Superior temporal gyrus (tissue), 1 donor: ENCODE results near the gene LYL1.

Experiments used
- DNase-seq: peaks from one replicate; pipeline ENCODE4 v3.0.0-alpha.2; 2016; ENCODE audit errors: extremely low spot score

The LYL1 gene

GRCh38 chr19:13129384-13129783 lies 26.7 kb upstream of the LYL1 start:
- DNase-seq, result no peak

DNA sequence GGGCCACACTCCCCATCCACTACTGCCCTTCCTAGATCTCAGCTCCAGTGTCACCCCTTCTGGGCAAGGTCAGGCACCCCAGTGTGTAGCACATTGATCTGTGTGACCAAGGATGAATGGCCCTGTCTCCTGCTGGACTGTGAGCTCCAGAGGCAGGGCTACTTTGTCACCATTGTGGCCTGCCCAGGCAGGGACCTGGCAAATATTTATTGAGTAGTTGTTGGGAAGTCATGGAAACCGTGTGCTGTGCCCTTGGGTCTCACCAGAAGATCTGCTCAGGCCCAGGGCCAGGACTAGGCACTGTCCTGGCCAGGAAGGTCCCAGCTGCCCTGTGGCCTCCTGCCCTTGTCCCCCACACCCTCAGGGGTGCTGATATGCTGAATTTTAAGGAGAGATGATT lies 25.9 kb upstream of the LYL1 start:
- no peak for DNase-seq

GRCh38 chr19:13127811-13128575 lies 25.3 kb upstream of the LYL1 start:
- DNase-seq, result no peak

DNA sequence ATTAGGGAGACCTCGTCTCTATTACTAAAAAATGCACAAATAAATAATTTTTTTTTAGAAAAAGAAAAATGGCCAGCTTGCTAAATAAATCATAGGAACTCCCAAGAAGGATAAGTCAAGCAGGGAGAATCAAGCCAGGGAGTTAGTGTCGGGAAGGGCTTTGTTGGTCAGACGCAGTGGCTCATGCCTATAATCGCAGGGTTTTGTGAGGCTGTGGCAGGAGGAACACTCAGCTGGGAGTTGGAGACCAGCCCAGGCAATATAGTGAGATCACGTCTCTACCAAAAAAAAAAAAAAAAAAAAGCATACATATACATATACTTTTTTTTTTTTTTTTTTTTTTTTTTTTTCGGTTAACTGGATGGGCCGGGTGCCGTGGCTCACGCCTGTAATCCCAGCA lies 24.4 kb upstream of the LYL1 start:
- no peak for DNase-seq

GRCh38 chr19:13122980-13123957 lies 20.6 kb upstream of the LYL1 start:
- DNase-seq, result no peak

- peak; percentile 5 for DNase-seq
These were observed 19.7 kb upstream of the LYL1 start for GRCh38 chr19:13122275-13122878.

GRCh38 chr19:13121551-13122274 lies 19.1 kb upstream of the LYL1 start:
- DNase-seq, result peak; percentile 4

DNA sequence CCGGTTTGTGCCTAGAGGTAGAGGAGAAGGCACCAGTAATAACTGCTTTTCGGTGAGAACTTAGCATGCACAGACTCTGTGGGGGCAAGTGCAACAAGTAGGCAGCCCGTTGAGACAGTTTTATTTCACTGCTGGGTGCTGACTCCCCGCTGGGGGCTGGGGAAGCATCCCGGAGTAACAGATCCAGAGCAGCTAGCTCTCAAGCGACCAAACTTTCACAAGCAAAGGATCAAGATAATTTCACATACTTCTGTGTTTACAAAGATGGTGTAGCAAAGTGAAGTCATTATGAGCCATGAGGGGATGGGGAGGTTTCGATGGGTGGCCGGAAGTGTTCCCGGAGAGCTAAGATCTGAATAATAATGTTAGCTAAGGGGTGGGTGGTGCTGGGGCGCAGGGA lies 18.2 kb upstream of the LYL1 start:
- peak; percentile 3 for DNase-seq

- DNase-seq, result peak; percentile 3
These were observed 17.4 kb upstream of the LYL1 start for GRCh38 chr19:13120031-13120430.

GRCh38 chr19:13119627-13120026 lies 17.0 kb upstream of the LYL1 start:
- DNase-seq, result no peak

GRCh38 chr19:13118424-13119193 lies 16.0 kb upstream of the LYL1 start:
- DNase-seq, result no peak

- peak; percentile 88 for DNase-seq
These were observed 15.2 kb upstream of the LYL1 start, which contains the start of gene NACC1 for GRCh38 chr19:13117772-13118423. TSS of gene NACC1 (plus strand) at chr19:13118264. CDS start at chr19:13135208, 16,944 bp downstream.

GRCh38 chr19:13117176-13117771 lies 14.6 kb upstream of the LYL1 start:
- DNase-seq, result no peak

DNA sequence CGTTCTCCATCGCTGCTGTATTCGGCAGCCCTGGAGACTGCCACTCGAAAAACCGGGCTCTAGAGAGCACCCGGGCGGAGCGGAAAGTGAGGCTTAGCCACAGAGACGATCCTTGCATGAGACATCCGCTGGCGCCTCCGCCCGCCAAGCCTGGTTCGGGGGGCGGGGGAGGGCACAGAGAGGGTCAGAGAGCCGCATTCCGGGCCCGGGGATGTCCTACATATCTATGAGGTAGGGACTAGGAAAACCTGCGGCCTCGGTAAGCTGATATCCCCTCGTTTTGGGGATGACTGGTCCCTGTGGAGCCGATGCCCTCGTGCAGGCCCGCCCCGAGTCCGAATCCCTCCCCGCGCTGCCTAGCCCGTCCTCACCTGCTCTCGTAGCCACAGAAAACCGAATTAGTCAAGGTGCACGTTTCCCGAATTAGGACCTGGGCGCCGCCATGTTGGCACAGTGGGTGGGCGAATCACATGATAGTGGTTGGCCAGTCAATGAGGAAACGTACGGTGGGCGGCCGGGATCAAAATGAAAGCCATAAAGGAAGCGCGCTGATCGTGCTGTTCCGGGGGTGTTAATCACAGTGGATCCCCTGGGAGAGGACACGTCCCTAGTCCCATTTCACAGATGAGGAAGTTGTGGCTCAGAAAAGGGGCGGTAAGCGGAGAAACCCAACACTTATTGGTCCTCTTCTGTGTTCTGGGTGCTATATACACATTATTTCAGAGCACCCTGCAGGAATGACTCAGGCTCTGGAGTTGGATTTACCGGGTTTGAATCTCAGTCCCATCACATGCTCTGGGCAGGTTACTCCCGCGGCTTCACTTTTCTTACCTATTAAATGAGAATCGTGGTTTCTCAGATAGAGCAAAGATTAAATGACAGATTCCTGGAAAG lies 13.9 kb upstream of the LYL1 start, which contains the start of gene TRMT1:
TRMT1 (minus strand) TSS at position 459 of the 894 bp plus-strand sequence; CDS start at position 118, 341 bp downstream.
- peak; percentile 97 for DNase-seq

DNA sequence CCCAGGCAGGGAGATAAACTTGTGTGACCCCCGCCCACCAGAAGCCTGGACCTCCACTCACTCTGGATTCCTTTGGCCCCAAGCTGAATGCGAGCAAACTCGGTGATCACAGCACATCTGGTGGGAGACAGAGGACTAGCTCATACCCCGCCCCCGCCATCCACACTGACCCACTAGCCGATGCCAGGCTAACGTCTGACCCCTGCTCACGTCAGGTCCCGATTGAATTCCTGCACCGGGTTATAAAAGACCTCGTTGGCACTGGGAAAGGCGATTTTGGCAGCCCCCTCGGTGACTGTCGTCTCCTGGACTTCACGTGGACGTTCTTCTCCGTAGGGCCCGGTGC lies 13.3 kb upstream of the LYL1 start:
- DNase-seq, result no peak

GRCh38 chr19:13112555-13112954 lies 9.9 kb upstream of the LYL1 start:
- no peak for DNase-seq

- no peak for DNase-seq
These were observed 7.5 kb upstream of the LYL1 start for GRCh38 chr19:13110099-13110610.

DNA sequence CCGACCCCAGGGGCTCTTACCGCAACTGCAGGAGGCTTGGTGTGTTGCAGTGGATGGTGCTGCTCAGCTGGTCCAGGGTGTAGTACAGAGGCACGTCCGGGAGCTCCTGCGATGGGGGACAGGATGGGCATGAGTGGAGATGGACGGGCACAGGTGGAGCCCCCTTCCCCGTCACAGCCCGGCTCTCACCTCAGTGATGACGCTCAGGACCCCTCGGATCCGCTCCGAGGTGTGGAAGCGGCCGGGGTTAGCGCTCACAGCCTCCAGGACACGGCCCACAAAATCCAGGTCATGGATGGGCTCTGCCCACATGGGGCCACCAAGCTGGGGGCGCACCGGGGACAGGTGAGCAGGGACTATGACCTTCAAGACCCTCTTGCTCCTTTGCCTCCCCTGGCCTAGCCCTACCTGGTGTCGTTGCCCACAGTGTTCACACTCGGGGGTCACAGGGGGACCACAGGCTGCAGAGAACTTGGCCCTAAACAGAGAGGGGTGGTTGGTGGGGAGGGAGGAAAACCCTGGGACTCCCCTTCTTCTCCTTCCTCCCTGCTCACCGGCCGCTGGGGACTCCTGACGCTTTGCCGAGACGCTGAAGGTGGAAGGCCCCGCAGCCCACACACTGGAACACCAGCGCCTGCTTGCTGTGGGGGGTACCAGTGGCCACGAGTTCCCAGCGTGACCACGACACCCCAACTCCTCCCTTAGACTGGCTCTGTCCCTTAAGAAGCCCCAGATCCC lies 6.9 kb upstream of the LYL1 start:
- no peak for DNase-seq
